Measurements from ENCODE around the gene ZSWIM4.
A peak's percentile ranks its signal among the peaks of the same experiment; 100 is the strongest.

The ZSWIM4 gene

DNA sequence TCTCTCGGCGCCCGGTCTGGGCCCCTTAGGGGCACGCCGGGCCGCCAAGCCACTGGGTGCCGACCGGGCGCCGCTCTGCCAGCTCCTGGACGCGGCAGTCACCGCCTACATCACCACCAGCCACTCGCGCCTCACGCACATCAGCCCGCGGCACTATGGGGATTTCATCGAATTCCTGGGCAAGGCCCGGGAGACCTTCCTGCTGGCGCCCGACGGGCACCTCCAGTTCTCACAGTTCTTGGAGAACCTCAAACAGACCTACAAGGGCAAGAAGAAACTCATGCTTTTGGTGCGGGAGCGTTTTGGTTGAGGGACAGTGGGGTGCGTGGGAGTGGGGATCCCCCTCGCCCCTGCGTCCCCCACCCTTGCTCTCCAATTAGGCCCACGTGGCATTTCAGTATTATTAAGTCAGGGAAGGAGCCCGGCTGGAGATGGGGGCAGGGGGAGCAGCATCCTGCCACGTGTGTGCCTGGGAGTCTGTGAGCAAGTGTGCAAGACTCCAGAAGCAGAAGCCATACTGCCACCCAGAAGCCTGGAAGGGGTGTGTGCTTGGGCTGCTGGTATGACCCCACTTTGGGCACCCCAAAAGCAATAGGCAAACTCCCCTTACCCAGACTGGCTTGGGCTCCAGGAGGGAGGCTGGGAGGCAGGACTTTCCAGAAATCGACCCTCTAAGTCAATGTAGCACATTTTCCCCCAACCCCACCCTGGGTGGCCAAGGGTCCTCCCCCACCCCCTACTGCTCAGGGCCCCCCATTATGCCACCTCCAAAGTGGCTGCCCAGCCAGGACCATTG is 35.7 kb downstream of the ZSWIM4 start:
- DNase-seq: peak in 2 of 10 donors; percentile 62 to 80
- intact Hi-C loops (cut with DNase I): no loop called here

DNA sequence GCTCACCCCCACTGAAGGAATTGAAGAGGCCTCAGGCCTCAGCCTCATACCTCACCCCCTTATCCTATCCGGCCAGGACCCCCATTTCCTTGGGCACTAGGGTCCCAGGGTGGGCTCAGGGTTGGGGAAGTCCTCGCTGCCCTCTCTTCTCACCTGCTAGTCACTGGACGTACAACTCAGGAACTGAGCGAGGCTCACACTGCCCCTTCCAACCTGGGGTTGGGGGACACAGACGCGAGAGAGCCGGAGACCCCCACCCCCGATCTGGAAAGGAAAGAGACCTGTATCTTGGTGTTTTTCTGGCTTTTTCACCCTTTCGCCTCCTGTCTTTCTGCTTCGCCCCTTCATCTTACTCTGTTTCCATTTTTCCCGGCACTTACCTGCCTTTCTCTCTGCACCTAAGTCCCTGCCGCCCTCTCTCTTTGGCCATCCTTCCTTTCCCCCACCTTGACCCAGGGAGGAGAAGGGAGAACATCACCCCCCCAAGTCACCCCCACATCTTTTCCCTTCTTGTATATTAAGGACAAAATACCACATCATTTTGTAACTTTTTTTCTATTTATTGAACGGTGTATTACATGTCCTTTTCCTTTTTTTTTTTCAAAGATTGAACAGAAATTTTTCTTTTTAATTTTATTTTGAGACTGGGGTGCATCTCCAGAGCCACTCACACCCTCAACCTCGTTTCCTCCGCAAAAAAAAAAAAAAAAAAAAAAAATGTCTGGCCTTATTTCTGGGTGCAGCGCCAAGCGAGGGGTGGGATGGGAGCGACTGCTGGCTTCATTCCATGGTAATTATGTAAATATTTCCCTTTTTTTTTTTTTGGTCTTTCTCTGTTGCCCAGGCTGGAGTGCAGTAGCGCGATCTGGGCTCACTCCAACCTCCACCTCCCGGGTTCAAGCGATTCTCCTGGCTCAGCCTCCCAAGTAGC is 36.6 kb downstream of the ZSWIM4 start:
- peak in 1 of 10 donors; percentile 55 for DNase-seq
- intact Hi-C loops (cut with DNase I): no loop called here

DNA sequence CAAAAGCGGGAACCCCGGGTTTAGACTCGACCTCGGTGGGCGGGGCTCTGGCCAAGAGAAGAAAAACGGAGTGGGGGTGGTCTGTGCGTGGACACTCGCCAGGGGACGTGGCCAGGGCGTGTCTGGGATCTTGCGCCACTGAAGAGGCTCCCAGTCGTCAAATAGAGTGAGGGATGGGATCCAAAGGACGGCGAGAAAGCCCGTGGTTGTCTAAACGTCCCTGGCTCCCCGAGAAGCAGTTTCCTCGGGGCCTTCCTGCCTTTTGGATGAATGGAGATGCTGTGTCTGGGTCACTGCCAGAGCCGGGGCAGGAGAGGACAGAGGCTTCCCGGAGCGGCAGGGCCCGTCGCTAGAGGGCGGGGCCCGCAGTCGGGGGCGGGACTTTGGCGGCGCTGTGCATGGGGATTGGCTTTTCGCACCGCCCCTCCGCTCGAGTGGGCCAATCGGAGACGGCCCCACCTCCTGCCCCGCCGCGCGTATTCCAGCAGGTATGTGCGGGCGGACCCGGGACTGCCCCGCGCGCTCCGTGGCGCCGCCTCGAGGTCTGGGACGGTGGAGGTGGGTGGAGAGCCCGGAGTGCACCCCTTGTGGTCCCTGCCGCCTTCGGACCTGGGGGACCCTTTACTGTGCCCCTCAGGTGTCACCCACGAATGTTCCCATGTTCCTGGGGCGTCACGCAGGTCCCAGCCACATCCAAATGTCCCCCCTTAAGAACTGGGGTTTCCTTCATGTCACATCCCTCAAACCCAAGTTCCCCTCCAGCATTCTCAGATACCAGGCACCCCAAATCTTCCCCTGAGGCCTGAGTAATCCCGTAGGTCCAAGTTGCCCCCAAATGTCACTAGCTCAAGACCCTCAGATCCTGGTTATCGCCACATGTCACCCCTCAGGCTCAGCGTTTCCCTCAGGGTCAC is 38.3 kb downstream of the ZSWIM4 start:
- intact Hi-C loops (cut with DNase I): no loop called here
- DNase-seq: peak; percentile 80 to 99 (median 92)

- intact Hi-C loops (cut with DNase I): no loop called here
- DNase-seq: no peak
These were observed 39.2 kb downstream of the ZSWIM4 start for GRCh38 chr19:13834244-13835069.

DNA sequence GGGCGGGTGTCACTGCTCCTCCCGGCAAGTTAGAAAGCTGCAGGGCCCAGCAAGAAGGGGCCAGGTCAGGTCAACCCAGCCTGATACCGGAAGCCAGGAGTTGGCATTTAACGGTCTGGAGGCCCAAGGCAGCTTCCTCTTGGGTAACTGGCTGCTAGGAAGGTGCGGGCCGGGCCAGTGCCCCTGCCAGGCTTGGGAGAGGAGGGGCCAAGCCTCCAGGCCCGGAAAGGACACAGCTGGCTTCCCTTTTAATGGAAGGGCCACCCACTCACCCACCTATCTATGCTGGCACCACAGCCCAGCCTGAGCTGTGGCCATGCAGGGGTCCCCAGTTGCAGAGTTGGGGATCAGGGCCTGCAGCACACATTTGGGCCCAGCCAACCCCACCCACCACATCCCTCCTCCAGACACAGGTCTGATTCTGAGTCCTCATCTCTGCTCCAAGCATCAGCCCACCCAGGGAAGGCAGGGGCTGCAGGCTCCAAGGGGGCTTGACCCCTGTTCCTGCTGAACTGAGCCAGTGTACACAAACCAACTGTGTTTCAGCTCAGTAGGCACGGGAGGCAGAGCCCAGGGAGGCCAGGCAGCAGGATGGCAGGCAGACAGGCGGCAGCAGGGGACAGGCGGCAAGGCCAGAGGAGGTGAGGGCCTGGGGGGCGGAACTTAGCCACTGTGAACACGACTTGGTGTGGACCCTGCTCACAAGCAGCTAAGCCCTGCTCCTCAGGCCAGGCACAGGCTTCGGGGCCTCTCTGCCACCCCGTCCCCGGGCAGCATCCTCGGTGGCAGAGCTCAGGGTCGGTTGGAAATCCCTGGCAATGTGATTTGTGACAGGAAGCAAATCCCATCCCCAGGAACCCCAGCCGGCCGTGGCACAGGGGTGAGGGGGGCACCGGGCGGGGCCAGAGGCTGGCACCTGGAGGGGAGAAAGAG is 40.8 kb downstream of the ZSWIM4 start:
- intact Hi-C loops (cut with DNase I): no loop called here
- DNase-seq: peak in 1 of 10 donors; percentile 84

GRCh38 chr19:13838435-13839129 is 43.3 kb downstream of the ZSWIM4 start:
- intact Hi-C loops (cut with DNase I): no loop called here
- DNase-seq: no peak

DNA sequence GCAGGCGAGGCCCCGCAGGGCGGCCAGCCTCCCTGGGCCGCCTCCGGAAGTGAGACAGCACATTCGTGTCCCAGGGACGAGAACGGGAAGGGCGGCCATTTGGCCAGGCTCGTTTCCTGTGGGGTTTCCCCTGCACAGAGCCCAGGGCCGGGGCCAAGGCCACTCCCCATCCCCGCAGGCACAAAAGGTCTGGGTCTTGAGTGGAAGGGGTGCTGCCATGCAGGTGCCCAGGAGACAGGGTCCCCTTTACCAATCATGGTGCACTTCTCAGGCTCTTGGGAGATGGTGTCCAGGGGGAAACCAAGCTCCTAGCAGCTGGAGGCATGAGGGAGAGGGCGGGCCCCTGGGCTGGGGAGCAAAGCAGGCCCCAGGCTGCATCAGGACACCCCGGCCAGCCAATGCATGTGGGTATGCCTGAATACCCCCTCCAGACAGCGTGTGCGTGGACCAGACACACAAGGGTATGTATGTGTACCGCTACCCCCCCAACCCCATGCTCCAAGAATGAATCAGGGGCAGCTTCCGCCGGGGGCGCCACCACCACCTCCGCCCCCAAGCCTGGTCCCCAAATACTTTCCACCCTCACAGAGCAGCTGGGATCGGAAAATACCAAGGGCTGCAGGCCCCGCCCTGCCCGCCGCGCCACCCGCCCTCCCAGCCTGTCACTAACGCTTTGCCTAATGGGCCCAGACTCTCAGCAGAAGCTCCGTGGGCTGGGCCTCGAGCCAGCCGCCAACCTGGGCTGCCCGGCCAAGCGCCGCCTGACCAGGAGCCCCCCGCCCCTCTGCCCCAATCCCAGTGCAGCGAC is 44.1 kb downstream of the ZSWIM4 start:
- intact Hi-C loops (cut with DNase I): no loop called here
- DNase-seq: peak in 6 of 10 donors; percentile 58 to 92 (median 76)

- DNase-seq: no peak
- intact Hi-C loops (cut with DNase I): no loop called here
These were observed 44.7 kb downstream of the ZSWIM4 start for GRCh38 chr19:13839938-13840304.

DNA sequence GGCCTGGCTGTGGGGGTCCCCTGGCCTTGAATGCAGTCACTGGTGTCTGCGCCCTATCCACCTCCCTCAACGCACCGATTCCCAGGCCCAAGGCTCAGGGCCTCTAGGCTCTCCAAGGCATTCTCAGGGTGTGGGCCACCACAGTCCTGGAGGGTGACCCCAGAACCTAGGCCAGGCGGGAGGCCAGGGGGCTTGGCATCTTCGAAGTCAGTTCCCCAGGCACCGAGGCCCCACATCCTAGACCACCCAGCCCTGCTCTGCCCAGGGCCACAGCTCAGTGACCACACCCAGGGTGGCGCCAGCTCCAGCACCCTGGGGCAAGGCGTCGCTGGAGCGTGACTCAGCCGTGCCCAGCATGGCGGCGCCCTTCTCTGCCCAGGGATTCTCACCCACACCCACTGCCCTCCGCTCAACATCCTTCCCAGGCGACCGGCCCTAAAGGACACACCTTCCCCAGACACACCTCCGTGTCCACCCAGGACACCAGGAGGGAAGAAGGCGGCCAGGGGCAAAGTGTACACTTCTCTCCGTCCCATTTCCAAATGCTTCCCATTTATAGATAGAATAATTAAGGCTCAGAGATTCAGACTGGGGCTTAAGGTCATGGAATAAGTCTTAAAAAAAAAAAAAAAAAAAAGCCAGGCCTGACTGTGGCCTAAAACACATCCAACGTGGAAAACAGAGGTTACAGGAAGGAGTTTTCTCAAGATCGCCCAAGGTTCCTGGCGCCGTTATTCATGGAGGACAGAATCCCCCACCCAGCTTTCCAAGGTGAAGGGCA is 45.3 kb downstream of the ZSWIM4 start:
- DNase-seq: no peak
- intact Hi-C loops (cut with DNase I): no loop called here

- peak in 1 of 10 donors; percentile 79 for DNase-seq
- intact Hi-C loops (cut with DNase I): no loop called here
These were observed 46.1 kb downstream of the ZSWIM4 start for GRCh38 chr19:13841086-13841961.

GRCh38 chr19:13841962-13842290 is 46.7 kb downstream of the ZSWIM4 start:
- intact Hi-C loops (cut with DNase I): no loop called here
- no peak for DNase-seq

DNA sequence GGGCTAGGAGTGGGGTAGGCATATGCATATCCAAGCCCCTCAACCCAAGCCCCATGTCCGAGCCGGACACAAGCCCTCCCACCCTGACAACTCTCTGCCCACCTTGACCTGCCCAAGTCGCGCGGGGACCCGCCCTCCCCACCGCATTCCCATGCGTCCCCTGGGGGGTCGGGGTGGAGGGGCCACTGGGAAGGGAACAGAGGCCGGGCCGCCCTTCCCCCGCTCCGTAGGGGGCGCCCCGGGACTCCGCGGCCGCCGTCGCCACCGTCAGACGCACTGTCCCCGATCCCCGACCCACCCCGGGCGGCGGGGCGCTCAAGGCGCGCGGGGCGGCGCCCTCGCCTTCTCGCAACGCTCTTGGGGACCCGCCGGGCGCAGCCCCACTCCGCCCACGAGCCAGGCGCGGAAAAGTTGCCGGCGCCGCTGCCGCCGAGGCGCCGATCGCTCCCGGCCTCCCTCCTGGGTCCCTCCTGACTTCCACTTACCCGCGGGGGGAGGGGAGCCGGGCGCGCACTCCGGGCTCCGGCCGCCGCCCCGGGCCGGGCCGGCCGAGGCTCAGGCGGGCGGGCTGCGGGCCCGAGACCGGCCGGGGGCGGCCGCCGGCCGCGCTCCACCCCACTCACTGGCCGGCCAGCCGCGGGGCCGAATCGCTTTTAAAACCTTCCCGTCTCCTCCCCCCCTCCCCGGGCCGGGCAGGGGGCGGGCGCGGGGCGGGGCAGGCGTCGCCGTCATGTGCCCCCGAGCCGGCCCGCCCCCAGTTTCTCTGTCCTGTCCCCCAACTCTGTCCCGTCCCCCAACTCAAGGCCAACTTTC is 47.3 kb downstream of the ZSWIM4 start:
- DNase-seq: peak in 5 of 10 donors; percentile 54 to 92 (median 82)
- intact Hi-C loops (cut with DNase I): no loop called here

- intact Hi-C loops (cut with DNase I): no loop called here
- DNase-seq: peak in 2 of 10 donors; percentile 81 to 87
These were observed 48.1 kb downstream of the ZSWIM4 start for GRCh38 chr19:13843104-13843921.

All from posterior cingulate gyrus (tissue), 11 donors.